HG03565 (cell line): Measurements from ENCODE around the gene CWC27.

Experiments
- ATAC-seq: cut with Tn5 transposase; IDR thresholded peaks from one replicate; pipeline ENCODE4 v1.9.1; 2021; ENCODE audit warnings: mild to moderate bottlenecking, moderate library complexity; ENCODE audit not compliant: unreplicated experiment

The CWC27 gene

DNA sequence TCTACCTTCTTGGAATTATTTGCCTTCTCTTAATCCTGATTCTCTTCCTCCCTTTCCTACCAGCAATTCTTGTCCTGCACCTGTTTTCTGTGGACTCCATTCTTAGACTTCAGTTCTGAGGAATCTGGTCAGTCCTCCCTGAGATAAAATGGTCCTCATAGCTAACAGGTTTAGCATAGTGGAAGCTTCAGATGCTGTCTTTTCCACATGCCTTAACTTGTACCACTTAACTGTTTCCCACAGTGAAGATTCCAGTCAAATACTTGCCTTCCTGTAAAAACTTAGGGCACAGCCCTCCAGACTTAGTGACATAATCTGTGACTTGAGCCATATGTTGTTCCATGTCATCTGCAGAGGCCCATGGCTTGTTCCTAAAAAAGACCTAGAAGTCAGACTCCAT lies 261.3 kb downstream of the CWC27 start:
- no peak for ATAC-seq

DNA sequence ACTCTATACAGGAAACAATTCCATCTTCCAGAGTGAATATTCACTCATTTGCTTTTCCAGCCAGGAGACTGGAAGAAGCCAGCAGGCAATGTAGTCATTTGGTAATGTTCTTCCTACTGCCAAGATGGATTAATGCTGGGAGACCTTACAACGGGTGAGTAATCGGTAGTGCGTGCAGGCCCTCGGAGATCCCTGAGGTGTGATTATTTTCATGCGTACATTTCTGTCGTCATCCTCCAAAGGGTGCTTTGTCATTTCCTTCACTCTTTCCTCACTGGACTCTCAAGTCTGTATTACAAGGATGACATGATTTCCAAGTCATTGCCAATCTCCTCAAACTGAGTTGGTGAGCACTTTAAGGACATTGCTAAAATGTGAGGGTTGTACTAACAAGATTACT lies 263.5 kb downstream of the CWC27 start:
- ATAC-seq, result no peak

DNA sequence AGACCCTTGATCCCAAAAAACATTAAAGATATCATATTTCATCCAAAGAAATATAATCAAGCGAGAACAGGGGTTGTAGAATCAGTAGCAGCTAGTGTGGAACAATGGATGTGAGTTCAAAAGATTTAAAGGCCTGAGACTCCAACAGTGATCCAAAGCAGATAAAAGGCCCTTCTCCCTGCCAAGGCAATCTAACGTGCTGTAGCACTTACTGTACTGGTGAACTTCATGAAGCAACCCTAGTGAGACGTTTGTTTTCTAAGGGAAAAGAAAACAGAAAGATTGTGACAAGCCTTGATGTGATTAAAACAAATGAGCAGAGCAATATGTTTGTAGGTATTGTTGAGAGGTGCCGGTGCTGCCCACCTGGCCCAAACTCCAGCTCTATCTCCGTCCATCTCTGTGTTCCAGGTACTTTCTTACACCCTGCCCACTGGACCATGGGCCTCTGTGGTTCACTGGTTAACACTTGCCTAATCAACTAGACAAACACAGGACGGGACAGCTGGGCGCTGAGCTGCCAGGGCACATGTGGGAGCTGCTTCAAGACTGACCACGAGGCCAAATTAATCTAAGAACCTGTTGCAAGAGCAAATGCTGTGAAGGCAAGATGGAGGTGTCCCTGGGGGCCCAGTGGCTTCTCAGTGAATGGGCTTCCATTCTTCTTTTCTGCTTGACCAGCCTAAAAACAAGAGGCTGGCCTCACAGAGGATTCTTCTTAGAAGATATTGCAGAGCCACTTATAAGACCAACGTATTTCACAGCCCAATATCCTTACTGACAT lies 265.5 kb downstream of the CWC27 start:
- ATAC-seq, result no peak

DNA sequence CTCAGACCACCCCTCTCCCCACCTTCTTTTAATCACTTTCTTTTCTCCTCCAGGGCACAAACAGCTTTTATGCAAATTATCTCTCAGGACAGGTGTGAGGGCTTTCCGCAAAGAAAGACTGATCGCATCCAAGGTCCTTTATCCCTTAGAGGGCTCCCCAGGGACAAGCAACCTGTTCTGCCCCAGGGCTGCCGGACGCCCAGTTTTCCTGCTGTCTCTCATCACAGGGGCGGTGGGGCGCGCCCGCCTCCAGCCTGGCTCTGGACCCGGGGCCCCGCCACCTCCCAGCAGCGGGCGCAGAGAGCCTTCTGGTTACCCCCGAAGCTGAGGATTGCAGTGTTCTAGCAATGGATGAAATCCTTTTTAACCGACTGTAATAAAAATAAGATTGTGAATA lies 266.1 kb downstream of the CWC27 start:
- no peak for ATAC-seq

DNA sequence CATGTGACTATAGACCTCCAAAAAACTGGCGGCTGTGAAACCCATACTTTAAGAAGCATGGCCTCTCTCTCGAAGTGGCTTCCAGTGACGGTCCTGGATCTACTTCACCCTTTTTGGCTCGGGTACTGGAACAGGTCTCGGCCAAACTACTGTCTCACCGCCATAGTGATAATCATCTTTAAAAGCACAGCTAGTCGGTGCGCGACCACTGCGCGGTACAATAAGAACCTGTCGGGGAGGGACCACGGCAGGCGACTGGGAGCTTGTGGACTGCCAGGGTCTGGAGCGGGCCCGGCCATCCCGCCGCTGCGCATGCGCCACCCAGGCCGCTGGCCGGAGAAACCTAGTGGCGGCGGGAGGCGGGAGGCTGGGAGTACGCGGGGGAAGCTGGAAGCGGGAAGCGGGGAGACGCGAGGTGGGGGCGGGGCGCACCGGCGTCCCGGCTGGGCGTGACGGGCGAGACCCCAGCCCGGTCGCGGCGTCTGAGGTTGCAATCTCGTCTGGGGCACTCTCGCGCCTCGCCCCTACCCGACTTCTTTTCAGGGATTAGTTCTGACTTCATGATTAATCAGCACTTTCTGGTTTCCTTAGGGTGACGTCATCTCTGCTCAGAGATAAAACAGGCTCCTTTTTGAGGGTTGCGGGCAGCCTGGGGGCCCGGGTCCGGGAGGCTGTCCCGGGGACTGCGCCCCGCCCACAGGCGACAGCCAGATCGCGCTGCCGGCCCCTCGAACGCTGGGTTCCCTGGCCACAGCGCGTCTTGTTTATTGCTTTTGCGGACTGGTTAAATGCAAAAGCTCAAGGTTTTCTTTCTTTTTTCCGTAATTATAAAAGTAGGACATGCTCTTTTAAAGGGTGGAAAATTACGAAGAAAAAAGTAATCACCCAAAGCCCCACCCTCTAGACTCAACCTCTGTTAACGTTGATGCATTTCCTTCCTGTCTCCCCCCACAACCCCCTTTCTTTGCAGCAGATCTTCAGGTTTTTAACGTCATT lies 266.8 kb downstream of the CWC27 start:
- peak; percentile 79 for ATAC-seq

DNA sequence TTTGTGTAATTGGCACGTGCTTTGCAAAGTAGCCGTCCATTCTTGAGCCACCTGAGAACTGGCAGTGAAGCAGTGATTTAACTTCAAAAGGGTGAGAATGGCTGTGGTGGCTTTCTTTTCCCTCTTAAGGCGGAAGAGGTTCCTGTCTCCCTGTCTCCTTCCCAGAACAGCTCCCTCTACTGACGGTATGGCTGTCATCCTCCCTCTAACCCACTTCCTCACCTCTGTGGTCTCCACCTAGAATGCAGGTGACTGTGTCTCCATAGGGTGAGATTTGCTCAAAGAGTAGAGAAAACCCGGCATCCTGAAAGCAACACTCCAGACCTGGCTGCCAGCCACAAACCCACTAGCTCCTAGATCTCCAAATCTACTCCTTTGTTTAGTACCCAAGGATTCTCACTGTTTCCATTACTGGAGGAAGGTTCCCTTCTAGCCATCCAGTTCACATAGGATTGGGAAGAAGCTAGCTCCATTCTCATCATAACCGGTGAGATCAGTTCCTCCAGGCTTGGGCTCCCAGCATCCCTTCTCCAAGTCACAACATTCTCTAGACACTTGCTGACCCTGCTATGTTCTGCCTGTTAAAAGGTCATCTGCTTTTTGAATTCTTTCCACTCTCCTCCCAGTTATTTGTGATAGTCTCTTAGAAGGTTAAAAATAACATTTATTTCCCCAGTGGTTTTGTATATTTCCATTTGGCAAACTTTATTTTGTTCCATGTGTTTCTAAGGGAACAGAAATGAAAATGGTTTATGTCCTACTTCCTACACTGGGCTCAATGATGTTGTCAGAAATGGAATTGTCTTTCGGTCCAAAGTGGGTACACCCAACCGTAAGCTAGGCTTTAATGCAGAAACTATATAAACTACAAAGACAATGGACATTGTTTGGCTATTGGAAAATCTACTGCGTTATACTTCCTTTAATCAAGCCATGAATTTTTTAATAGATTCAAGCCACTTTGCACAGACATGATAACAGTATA lies 269.4 kb downstream of the CWC27 start:
- no peak for ATAC-seq

DNA sequence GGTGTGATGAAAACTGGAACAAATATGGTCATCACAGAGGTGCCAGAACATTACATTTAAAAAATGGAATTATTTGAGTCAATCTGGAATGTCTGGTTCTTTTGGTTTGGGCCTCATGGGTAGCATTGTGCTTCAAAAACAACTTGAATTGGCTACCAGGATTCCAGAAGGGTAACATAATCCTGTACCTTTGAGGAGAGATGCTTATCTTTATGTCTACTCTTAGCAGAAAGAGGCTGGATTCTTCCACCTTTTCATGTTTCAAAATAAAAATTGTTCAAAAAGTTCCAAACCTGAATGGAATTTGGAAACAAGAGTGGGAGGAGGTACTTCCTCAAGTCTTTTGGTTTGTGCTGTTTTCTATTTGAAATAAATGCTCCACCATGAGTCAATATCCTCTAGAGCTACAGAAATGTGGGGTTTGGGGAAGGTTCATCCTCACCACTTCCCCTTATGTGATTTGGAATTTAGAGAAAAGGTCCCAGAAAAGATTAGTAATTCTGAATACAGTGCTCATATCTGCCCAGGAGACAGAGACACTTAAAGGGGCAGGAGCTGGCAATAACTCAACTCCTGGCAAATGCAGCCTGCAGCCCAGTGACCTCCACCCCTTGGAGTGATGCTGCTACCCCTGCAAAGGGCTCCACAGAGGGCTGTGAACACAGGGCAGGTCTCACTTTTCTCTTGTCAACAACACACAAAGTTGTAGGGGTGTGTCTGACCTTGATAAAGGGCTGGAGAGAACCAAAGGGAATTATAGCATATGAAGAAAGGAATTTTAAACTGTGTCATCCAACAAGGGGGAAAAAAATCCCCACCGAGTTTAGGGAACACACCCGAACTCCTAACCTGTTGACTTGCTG lies 272.8 kb downstream of the CWC27 start:
- no peak for ATAC-seq

DNA sequence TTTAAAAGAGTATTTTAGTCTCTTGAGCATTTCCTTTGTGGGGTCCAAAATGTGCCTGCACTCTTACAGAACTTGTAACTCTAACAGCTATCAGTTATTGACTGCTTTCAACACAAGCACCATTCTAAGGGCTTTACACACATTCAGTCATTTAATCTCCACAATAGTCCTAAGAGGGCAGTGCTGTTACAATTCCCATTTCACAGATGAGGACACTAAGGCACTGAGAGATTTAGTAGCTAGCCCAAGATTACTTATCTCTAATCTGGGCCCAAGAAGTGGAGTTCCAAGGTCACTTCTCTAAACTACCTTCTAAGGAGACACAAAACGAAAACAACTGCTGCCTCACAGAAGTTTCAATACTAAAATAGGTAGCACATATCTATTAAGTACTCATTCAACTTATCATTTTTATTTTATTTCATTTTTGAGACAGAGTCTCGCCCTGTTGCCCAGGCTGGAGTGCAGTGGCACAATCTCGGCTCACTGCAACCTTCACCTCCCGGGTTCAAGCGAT lies 275.2 kb downstream of the CWC27 start:
- ATAC-seq, result peak; percentile 39

DNA sequence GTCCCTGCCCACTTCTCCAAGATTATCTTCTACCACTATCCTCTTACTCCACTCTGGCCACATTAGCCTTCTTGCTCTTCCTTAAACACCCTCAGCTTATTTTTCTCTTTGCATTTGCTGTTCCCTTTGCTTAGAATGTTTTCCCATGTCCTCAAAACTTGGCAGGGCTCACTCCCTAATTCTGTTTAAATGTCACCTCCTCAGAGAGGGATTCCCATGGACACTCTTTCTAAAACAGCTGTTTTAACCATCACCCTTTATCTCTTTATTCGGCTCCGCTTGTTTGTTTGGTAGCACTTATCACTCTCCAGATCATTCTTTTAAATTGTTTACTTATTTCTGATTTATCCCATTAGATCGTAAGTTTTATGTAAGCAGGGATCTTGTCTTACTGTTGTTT lies 278.5 kb downstream of the CWC27 start:
- ATAC-seq, result no peak

DNA sequence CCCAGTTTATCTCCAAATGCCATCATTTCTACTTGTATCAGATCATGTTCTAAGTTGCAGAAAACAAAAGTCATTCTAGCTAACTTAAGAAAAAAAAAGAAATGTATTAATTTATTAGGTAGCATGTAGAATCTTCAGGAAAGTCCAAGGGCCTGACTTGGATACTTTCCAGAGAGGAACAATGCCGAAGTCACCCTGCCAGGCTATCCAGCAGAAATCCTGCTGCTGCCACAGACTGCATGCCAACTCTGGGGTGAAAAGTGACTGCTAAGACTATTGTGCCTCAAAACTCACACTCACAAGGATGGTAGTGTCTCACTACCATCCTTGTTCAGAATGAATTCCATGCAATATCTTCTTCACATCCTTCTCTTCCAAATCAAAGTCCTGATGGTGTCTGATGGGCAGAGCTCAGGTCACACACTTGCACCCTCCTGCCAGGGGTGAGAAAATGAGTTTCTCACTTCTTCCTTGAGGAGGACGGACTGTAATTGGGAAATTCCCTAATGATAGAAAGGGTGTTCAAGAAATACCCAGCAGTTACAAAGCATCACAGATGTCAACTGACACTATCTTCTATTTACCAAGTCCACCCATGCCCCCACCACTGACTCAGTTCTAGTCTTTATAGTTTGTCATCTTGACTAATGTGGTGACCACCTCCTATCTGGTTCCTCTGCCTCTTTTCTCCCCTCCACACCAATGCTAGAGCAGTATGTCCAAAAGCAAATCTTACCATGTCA lies 279.4 kb downstream of the CWC27 start:
- ATAC-seq, result no peak

DNA sequence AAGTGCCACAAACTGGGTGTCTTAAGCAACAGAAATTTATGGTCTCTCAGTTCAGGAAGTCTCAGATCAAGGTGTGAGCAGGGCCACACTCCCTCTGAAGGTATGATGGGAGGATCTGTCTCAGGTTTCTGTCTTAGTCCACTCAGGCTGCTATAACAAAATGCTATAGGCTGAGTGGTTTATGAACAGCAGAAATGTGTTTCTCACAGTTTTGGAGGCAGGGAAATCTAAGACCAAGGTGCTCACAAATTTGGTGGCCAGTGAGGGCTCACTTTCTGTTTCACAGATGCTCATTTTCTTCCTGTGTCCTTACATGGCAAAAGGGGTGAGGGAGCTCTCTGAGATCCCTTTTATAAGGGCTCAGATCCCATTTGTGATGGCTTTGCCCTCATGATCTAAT lies 281.4 kb downstream of the CWC27 start:
- ATAC-seq, result no peak

DNA sequence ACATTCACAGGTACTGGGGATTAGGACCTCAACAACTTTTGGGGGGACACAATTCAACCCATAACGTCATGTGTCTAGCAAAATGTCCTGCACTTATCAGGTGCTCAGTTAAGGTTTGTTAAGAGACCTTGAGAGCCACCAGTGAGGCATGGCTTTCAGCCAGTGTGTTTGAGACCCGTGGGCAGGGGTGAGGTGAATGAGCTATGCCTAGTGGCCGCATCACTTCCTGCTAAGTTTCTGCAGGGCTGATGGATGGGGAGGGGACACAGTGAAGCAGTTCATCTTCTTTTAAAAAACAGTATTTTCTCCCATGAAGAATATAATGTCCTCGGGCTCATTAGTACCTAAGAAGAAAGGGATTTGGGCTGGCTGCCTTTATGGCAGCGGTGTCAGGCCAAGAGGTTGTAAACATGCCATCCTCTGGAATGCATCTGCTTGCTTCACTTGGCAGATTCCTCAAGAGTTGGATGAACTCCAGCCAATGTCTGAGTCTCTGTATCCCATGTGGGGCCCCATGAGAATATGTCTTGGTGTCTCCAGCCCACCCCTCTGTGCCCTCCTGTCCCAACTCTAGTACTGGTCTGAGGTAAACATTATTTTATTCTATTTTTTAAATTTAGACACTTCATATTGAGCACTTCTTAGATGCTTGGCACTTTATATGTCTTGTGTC lies 282.2 kb downstream of the CWC27 start:
- no peak for ATAC-seq

DNA sequence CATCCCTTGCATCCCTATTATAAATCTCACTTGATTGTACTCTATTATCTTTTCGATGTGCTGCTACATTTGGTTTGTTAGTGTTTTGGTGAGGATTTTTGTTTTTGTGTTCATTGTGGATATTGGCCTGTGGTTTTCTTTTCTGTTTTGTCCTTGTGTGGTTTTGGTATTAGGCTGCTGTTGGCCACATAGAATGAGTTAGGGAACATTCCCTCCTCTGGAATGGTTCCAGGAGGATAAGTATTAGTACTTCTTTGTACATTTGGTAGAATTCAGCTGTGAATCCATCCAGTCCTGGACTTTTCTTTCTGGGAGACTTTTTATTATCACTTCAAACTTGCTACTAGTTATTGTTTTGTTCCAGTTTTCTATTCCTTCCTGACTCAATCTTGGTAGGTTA lies 287.2 kb downstream of the CWC27 start:
- ATAC-seq, result no peak

DNA sequence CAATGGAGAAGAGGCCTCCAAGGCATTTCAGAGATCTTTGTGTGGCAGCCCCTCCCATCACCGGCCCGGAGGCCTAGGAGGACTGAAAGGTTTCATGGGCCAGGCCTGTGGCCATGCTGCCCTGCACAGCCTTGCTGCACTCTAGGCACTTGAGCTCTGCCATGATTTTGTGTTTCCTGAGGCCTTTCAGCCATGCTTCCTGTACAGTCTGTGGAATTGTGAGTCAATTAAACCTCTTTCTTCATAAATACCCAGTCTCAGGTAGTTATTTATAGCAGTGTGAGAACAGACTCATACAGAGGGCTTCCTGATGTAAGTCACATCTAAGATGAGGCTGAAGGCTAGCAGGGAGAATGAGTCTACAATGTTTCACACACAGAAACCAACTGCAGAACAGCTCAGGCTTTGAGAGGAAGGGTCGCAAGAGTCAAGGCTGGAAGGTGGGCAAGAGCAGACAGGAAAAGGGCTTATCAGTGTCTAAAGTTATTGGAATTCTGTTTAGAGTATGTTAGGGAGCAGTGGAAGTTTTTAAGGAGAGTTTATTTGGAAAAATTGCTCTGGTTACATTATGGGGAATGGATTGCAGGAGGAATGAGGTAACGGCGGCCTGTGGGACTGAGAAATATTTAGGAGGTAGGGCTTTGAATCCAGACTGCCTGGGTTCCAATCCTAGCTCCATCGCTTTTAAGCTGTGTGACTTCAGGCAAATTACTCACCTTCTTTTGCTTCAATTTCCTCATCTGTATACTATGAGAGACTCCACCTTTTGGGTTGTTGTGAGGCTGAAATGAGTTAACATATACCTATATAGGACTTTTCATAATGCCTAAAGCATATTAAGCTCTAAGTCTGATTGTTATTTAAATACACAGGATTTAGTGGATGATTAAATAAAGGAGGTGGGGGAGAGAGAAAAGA lies 291.2 kb downstream of the CWC27 start:
- ATAC-seq, result no peak

DNA sequence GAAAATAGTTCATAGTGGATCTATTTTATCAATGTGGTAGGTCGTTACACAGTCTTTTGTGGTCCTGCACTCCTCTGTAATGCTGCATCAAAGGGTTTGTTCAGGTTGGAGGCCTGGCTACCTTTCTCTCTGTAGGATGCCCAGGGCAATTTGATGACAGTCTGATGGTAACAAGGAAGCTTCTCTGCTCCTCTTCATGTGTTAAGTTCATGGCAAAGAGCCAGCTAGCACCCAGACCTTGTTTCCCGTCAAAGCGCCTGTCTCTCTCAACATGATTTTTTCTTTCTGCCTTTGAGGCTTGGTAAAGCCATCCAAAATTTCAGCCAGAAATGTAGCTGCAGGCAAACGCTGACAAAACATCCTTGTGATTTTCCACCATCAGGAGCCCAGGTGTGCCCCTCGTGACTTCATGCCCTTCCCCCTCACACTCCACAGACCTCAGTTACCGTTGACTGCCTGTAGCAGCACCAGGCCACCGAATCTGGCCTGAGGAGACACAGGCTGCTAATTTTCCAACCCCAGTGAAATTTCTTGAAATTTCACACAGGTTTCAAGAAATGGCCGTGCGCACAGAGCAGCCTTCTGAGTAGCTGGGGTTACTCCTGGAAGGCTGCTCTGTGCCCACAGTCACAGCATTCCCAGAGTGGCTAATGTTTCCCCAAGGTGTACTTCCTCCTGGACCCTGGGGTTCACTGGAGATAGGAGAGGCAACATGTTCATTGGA lies 292.7 kb downstream of the CWC27 start:
- peak; percentile 45 for ATAC-seq

DNA sequence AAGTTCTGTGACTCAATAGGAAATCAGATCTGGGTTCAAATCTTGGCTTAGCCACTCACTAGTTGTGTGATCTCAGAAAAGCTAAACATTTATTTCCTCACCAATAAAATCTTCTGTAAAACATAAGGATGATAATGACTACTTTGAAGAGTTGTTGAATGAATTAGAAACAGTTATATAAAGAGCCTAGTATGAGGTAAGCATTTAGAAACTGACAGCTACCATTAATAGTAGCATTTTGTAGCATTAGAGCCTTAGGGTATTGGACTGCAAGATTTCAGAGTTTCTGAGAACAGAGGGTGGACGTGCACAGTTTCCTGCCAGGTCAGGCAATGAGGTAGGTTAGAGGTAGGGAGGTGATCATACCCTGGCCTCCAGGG lies 293.2 kb downstream of the CWC27 start:
- ATAC-seq, result peak; percentile 28
